ENCODE results near the gene CXCL11.

Gene CXCL11

GRCh38 chr4:76023389-76023788 lies 12.5 kb downstream of the CXCL11 start, which contains the start of gene CXCL10:
Gene CXCL10, minus strand, starts transcription at chr4:76023497. Its CDS starts 66 bp downstream, at chr4:76023431.
- TF ChIP-seq NFIC (IDR thresholded peaks at IDR 0.05) (no peak), ZBTB7A (IDR thresholded peaks at IDR 0.05; ENCODE audit: low read depth) (no peak), MAX (IDR thresholded peaks at IDR 0.05) (peak; percentile 45; the same call in 1 of the 2 replicates), RAD21 (IDR thresholded peaks at IDR 0.05; ENCODE audit: low read depth) (no peak), YY1 (IDR thresholded peaks at IDR 0.05; ENCODE audit: low read depth) (no peak), EP300 (IDR thresholded peaks at IDR 0.05; ENCODE audit: borderline replicate concordance) (no peak), TEAD4 (IDR thresholded peaks at IDR 0.05) (no peak), TCF12 (IDR thresholded peaks at IDR 0.05; ENCODE audit: low read depth) (no peak)

- TF ChIP-seq TAF1 (IDR thresholded peaks at IDR 0.05; ENCODE audit: low read depth) (no peak), NFIC (IDR thresholded peaks at IDR 0.05) (no peak), USF1 (IDR thresholded peaks at IDR 0.05) (no peak), CREB1 (IDR thresholded peaks at IDR 0.05; ENCODE audit: low read depth) (no peak)
These were observed 13.2 kb downstream of the CXCL11 start for GRCh38 chr4:76022677-76023076.

- TF ChIP-seq CREB1 (IDR thresholded peaks at IDR 0.05; ENCODE audit: low read depth) (no peak), CEBPB (IDR thresholded peaks at IDR 0.05) (no peak), MAX (IDR thresholded peaks at IDR 0.05) (no peak)
These were observed 13.8 kb downstream of the CXCL11 start for GRCh38 chr4:76022031-76022430.

- no peak for TF ChIP-seq TEAD4 (IDR thresholded peaks at IDR 0.05)
- TF ChIP-seq USF1 (IDR thresholded peaks at IDR 0.05), result no peak
- TF ChIP-seq NFIC (IDR thresholded peaks at IDR 0.05), result no peak
- TF ChIP-seq RAD21 (IDR thresholded peaks at IDR 0.05; ENCODE audit: low read depth), result no peak
- TF ChIP-seq TCF12 (IDR thresholded peaks at IDR 0.05; ENCODE audit: low read depth), result no peak
- TF ChIP-seq EGR1 (IDR thresholded peaks at IDR 0.05), result no peak
These were observed 18.7 kb downstream of the CXCL11 start for GRCh38 chr4:76017056-76017686.

GRCh38 chr4:76016393-76016792 lies 19.5 kb downstream of the CXCL11 start:
- TF ChIP-seq CREB1 (IDR thresholded peaks at IDR 0.05; ENCODE audit: low read depth) (no peak), NFIC (IDR thresholded peaks at IDR 0.05) (no peak), EGR1 (IDR thresholded peaks at IDR 0.05) (no peak), TEAD4 (IDR thresholded peaks at IDR 0.05) (no peak)

- no peak for TF ChIP-seq TEAD4 (IDR thresholded peaks at IDR 0.05)
These were observed 22.3 kb downstream of the CXCL11 start for GRCh38 chr4:76013540-76013939.

GRCh38 chr4:76012388-76012801 lies 23.5 kb downstream of the CXCL11 start:
- TF ChIP-seq CEBPB (IDR thresholded peaks at IDR 0.05) (no peak), REST (IDR thresholded peaks at IDR 0.05; ENCODE audit: low read depth) (no peak), TEAD4 (IDR thresholded peaks at IDR 0.05) (no peak), TCF12 (IDR thresholded peaks at IDR 0.05; ENCODE audit: low read depth) (no peak), YY1 (IDR thresholded peaks at IDR 0.05; ENCODE audit: low read depth) (no peak), RAD21 (IDR thresholded peaks at IDR 0.05; ENCODE audit: low read depth) (no peak), EGR1 (IDR thresholded peaks at IDR 0.05) (no peak), ZBTB7A (IDR thresholded peaks at IDR 0.05; ENCODE audit: low read depth) (no peak), EP300 (IDR thresholded peaks at IDR 0.05; ENCODE audit: borderline replicate concordance) (no peak), TAF1 (IDR thresholded peaks at IDR 0.05; ENCODE audit: low read depth) (no peak), FOXM1 (IDR thresholded peaks at IDR 0.05; ENCODE audit: borderline replicate concordance, low read depth) (no peak), CREB1 (IDR thresholded peaks at IDR 0.05; ENCODE audit: low read depth) (no peak), NFIC (IDR thresholded peaks at IDR 0.05) (no peak), MAX (IDR thresholded peaks at IDR 0.05) (no peak), USF1 (IDR thresholded peaks at IDR 0.05) (no peak)

Data from Ishikawa (cell line).